Measurements from ENCODE around the gene ST6GALNAC4.

The ST6GALNAC4 gene

DNA sequence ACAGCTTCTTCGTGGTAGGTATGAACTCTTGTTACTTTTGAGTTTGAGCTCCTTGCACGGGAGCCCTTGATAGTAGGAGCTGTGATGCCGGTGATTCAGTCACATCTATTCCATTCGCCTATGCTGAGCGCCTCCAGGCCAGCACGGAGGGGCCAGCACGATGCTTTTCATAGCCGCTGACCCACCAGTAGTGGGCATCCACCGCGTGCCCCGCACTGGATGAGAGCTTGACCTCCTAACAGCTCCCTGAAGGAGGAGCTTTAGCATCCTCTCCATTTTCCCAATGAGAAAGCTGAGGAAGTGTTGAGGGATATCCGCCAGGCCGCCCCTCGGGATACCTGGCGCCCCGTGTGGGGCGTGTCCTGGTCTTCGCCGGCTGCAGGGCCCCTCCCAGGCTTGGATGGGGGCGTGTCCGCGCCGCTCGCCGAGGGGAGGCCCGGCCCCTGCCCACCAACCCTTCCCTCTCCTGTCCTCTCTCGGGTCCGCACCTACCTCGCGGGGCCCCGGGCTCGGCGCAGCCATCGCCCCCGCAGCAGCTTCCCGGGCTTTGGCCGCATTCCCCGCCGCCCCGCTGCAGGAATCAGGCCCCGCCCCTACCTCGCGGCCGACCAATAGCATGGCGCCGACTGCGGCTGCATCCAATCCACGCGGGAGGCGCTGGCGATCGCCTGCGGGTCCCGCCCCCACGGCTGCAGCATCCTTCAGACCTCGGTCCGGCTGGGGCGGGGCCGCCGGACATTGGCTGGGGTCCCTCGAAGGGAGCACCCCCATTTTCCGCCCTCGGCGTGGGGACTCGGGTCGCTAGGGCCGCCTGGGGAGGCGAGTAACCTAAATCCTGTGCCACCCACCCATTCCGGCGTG, 13.6 kb upstream of the ST6GALNAC4 start, which contains the start of gene PIP5KL1:
Gene PIP5KL1 (minus strand): TSS at position 547 of the 861 bp plus-strand sequence. CDS start 25 bp downstream, at position 522.
- no peak within 1 kb of the TSS for H3K4me3 ChIP-seq (ENCODE audit: low read depth, low read length)
- DNase-seq (ENCODE audit: low read depth): no peak
- TF ChIP-seq, protein P1, sequence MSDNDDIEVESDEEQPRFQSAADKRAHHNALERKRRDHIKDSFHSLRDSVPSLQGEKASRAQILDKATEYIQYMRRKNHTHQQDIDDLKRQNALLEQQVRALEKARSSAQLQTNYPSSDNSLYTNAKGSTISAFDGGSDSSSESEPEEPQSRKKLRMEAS (IDR thresholded peaks at IDR 0.05; ENCODE audit: low read depth, low read length): no peak
- TF ChIP-seq MYC (IDR thresholded peaks at IDR 0.05; ENCODE audit: low read depth, low read length) (no peak), POLR2A (IDR thresholded peaks at IDR 0.05; ENCODE audit: extremely low read depth, insufficient read length) (no peak)

DNA sequence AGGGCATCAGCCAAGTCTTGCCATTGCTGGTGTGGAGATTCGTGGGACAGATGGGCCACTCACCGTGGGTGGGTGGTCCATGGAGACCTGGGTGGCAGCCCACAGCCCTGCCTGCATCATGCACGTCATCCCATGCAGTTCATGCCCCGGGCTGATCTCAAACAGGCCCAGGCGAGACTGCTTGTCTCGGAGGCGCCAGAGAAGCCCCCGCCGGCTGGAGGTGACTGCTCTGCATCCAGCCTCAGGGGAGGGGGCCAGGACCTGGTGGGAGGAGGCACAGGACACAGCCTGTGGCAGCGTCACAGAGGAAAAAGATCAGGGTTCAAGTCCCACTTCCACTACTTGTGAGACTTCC, 12.8 kb upstream of the ST6GALNAC4 start:
- no peak for DNase-seq (ENCODE audit: low read depth)
- no peak overlapping the region for H3K4me3 ChIP-seq (ENCODE audit: low read depth, low read length)
- TF ChIP-seq MYC (IDR thresholded peaks at IDR 0.05; ENCODE audit: low read depth, low read length) (no peak), CTCF (IDR thresholded peaks at IDR 0.05; ENCODE audit: low read depth, low read length) (no peak), POLR2A (IDR thresholded peaks at IDR 0.05; ENCODE audit: extremely low read depth, insufficient read length) (no peak)
- TF ChIP-seq, protein P1 (IDR thresholded peaks at IDR 0.05; ENCODE audit: low read depth, low read length): no peak

DNA sequence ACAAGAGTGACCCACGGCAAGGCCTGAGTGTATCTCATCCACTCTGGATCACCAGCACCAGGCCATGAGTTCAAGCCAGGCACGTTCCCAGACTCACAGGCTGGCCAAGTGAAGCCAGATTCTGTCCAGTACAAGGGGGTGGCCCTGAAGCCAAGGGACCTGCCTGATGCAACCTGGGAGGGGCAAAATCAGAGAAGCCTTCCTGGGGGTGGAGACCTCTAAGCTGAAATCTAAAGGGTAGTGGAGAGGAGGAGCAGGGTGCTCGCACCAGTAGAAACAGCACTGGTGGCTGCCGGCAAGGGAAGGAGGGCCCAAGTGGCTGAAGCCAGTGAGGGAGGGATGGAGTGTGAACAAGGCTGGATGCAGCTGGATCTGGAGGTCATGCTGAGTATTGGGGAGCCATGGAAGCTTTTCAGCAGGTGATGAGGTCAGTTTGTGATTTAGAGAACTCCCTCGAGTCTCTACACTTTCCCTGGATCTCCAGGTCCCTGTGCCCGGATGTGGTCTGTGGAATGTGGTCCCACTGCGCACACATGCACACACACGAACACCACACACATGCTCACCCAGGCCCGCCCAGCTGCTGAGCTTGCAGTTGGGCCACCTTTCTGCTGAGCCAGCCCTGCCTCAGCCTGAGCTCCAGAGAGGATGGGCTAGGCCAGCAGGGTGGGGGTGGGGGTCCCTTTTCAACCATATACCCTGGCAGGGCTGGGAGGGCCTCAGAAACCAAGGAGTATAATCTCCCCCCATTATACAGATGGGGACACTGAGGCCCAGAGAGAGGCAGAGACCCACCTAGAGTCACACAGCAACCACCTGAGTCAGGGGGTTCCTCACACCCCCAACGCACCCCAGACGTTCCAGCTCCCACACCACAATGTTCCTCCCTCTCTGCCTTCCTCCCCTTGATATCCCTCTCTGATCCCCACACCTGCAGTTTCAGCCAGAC, 12.1 kb upstream of the ST6GALNAC4 start:
- DNase-seq (ENCODE audit: low read depth): no peak
- TF ChIP-seq POLR2A (IDR thresholded peaks at IDR 0.05; ENCODE audit: extremely low read depth, insufficient read length) (no peak), CTCF (IDR thresholded peaks at IDR 0.05; ENCODE audit: low read depth, low read length) (no peak), MYC (IDR thresholded peaks at IDR 0.05; ENCODE audit: low read depth, low read length) (no peak)
- TF ChIP-seq, protein P1 (IDR thresholded peaks at IDR 0.05; ENCODE audit: low read depth, low read length): no peak
- H3K4me3 ChIP-seq (ENCODE audit: low read depth, low read length): no peak overlapping the region

GRCh38 chr9:127927988-127928675, 11.3 kb upstream of the ST6GALNAC4 start:
- no peak for DNase-seq (ENCODE audit: low read depth)
- no peak overlapping the region for H3K4me3 ChIP-seq (ENCODE audit: low read depth, low read length)
- TF ChIP-seq CTCF (IDR thresholded peaks at IDR 0.05; ENCODE audit: low read depth, low read length) (no peak), POLR2A (IDR thresholded peaks at IDR 0.05; ENCODE audit: extremely low read depth, insufficient read length) (no peak), MYC (IDR thresholded peaks at IDR 0.05; ENCODE audit: low read depth, low read length) (no peak)
- TF ChIP-seq, protein P1 (IDR thresholded peaks at IDR 0.05; ENCODE audit: low read depth, low read length): no peak

DNA sequence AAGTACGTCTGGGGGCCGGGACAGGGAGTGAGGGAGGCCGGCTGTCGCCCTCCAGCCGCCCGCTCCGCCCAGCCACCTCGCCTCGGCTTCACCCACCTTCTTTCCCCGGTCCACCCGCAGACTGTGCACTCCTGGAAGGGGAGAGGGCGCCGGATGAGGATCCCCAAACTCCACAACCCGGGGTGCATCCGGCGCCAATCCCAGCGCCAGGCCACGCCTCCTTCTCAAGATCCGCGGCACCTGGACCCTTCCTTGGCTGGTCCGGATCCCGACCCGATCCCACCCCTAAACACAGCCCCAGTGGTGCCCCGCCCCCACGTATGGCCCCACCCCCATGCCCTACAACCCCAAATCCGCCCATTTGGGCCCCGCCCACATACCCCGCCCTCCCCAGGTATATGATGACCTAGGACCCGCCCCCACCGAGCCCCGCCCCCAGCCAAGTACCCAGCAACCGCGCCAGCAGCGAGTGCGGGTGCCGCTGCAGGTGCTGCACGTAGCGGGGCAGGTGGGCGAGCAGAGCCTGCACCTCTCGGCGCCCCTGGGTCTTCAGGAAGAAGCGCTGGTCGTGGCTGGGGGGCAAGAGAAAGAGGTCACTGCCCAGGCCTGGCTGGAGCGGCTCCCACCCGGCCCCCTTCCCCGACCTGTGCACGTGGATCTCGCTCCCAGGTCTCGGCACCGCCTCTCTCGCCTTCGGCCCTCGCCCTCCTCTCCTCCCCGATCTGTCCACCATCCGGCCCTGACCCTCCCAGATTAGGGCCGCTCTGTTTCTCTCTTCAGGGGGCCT, 10.6 kb upstream of the ST6GALNAC4 start:
- no peak overlapping the region for H3K4me3 ChIP-seq (ENCODE audit: low read depth, low read length)
- no peak for DNase-seq (ENCODE audit: low read depth)
- TF ChIP-seq POLR2A (IDR thresholded peaks at IDR 0.05; ENCODE audit: extremely low read depth, insufficient read length): no peak
- TF ChIP-seq, protein P1 (IDR thresholded peaks at IDR 0.05; ENCODE audit: low read depth, low read length): no peak
- no peak for TF ChIP-seq CTCF (IDR thresholded peaks at IDR 0.05; ENCODE audit: low read depth, low read length)
- TF ChIP-seq MYC (IDR thresholded peaks at IDR 0.05; ENCODE audit: low read depth, low read length): no peak

Data from NB4 (cell line).